Fibroblast of skin of scalp (primary cell): ENCODE measurements around the gene YJEFN3.
A peak's percentile ranks its signal among the peaks of the same experiment; 100 is the strongest.

ENCODE experiments used
- DNase-seq: peaks from one replicate; pipeline ENCODE4 v3.0.0-alpha.2; 2013

YJEFN3 gene

DNA sequence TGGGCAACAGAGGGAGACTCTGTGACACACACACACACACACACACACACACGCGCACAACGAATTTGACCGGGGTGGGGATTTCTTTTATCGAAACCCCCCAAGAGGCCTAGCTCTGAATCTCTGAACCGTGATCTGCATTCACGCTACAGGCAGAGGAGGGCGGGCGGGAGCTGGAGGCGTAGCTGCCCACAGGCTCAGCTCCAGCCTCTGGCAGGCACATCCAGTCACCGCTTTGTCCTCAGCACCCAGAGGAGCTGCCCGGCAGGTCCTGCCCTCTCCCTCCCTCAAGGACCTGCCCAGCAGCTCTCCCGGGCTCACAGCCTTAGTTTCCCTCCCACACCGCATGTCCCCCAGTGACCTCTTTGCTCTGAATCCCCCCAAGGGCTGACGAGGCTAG is 29.3 kb downstream of the YJEFN3 start:
- DNase-seq, result no peak

DNA sequence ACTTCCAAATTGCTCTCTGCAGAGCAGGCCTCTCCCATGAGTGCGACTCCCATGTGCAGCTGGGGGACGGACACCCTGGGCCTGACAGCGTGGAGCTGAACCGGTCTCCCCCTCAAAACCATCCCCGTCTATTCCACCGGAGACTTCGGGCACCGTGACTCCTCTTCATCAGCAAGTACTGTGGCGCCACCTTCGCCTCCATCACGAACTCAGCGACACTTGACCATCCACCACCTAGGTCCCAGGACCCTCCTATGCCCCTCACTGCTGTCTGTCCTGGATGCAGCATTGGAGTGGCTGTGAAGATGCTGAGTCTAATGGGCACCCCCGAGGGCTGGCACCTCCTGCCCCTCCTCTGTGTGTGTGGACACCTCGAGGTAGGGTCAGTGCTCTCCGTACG is 29.9 kb downstream of the YJEFN3 start:
- no peak for DNase-seq

DNA sequence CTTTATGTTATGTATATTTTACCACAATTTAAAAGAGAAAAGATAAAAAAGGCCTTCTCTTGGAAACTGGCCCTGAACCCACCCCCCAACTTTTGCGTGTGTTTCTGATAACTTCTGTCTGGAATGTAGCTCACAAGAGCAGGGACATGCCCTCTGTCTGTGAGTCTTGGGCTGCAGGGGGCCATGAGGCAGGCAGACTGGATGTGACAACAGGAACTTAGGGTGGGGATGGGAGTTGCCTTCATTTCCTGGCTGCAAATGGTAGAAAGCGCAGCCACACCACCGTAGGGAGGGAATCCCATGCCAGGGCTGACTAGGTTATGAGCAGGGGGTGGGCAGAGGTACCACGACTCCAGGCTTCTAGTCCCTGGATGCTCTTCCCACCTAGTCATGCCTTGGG is 31.2 kb downstream of the YJEFN3 start:
- DNase-seq, result peak; percentile 22

DNA sequence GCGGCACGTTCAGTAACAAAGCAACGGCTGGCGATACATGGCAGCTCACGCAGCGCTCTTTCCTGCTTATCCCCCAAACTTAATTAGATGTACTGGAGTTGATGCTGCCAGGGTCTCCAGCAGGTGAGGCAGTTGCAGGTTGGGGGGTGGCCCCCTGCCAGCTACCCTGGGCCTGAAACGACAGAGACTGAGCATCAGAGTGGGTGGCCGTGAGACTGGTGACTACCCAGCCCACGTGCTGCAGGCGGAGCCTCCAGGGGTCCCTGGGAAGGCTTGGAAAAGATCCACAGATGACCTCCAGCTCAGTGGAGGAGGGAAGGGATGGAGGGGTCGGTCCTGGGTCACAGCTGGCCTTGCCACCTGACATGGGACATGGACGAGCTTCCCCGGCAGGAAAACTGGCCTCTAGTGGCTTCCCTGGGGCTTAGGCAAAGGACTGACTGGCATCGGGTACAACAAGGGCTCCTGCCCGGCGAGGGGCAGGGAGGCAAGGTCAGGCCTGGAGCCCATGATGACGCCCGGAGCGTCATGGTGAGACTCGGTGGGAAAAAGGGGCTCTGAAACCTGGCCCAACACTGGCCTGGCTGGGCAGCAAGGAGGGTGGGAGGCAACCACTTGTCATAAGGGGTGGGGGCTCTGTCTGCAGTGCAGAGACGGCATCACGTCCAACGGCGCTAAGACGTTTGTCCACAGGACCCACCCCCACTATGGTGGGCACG is 33.4 kb downstream of the YJEFN3 start:
- DNase-seq, result no peak

DNA sequence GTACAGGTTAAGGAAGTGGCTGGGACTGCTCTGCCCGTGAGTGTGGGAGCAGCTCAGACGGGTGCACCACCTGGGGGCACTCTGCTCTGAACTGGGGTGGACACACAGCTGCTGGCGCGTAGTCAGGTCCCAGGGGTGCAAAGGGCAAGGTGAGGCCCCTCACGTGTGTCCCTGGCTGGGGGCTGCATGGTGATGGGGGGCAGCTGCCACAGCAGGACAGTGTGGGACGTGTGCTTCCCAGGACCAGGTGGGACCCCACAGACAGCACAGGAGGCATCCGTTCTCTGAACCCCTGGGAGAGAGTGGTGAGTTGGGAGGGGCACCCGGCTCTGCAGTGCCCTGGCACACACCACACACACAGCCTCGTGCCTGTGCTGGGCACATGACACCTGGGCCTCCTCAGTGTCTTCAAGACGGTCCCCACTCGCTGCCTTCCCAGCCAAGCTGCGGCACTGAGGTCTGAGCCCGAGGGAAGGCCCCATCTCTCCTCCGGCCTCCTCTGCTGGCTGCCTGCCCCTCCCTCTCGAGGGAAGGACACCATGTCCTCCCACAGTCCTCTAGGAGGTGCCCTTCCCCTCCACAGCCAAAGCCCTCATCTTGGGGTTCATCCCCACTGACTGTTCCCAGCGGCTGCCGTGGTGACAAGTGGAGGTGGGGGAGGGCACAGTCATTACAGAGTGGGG is 34.1 kb downstream of the YJEFN3 start:
- DNase-seq, result no peak

DNA sequence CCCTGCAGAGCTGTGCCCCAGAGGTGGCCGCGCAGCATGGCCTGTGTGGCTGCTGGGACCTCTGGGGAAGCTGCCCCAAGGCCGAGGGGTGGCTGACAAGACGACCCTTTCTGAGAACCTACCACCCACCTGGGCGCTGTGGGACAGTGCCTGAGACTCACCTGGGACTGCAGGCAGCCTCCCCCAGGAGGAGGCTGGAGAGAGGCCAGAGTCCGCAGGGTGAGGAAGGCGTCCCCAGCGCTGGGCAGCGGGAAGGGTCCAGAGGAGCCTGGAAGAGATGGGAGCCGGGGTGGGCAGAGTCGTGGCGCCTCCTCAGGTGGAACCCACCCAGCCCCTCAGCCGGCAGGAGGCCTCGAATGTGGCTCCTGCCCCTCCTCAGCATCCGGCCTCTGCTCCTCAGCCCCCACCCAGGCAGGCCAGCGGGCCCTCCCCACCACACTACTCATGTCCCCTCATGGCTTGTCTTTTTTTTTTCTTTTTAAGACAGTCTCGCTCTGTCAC is 34.7 kb downstream of the YJEFN3 start:
- DNase-seq, result no peak

DNA sequence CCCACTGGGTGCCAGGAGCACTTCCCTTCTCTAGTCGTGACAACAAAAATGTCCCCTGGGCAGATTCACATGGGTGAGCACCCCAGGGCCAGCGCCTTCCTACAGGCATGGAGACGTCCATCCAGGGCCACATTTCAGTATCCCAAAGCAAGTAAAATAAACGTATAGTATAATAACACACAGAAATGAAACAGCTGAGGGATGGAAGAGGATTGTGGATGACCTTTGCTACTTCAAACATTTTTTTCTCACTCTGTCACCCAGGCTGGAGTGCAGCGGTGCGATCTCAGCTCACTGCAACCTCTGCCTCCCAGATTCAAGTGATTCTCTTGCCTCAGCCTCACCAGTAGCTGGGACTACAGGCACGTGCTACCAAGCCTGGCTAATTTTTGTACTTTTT is 37.6 kb downstream of the YJEFN3 start:
- no peak for DNase-seq

DNA sequence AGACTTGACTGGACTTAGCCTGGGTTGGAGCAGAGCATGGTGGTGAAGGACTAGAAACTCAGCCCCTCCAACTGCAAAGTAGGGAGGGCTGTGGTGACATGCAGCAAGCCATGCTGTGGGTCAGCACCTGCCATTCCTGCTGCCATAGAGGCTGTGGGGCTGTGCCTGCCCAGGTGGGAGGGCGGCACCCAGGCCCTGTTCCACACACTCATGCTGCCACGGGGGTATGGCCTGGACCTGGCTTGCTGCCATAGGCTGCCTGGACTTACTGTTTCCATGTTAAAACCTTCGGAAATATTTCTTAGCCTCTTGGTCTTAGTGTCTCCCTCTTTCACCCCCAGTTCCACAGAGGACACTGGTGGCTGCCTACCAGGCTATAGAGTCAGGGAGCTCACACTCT is 38.7 kb downstream of the YJEFN3 start:
- DNase-seq, result no peak

DNA sequence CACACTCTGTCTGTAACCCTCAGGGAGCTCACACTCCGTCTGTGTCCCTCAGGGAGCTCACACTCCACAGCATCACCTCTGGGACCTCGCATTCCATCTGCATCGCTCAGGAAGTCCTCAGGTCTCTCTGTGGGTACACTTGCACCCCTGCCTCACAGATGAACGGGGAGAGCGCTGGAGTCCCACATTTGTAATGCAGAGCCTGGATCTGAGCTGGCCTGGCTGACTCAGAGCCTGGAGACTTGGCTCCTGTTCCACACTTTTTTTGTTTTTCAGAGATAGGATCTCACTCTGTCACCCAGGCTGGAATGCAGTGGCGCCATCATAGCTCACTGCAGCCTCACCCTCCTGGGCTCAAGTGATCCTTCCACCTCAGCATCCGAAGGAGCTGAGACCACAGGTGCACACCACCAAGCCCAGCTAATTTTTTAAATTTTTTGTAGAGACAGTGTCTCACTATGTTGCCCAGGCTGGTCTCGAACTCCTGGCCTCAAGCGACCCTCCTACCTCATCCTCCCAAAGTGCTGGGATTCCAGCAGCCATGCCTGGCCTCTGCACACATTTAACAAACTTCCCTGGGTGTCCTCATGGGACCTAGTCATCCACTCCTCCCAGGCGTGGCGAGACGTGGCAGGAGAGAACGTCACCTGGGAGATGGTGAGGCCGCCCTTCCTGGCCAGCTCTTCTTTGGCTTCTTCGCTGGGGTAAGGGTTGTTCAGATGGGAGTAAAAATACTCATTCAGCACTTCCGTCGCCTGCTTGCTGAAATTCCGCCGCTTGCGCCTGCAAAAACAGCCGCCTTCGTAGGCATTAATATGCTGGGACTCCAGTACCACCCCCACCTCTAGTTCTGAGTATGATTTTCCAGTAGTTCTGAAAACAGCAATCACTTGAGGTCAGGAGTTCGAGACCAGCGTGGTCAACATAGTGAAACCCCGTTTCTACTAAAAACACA is 40.4 kb downstream of the YJEFN3 start:
- DNase-seq, result no peak

DNA sequence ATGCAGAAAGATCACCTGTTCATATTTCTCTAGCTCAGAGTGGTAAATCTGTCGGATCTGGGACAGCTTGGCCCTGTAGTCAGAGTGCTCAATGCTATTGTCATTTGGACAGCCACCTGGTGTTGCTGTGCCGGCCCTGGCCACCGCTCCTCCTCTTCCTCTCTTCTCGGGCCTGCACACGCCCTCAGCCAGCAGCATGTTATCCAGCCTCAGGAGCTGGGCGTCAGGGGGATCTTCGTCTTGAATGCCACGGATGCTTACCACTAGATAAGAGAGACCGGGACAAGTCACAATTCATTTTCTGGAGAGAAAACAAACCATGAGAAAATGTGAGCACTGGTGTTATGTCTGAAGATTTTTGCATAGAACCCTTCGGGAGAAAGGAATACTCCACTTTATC is 41.9 kb downstream of the YJEFN3 start:
- no peak for DNase-seq

DNA sequence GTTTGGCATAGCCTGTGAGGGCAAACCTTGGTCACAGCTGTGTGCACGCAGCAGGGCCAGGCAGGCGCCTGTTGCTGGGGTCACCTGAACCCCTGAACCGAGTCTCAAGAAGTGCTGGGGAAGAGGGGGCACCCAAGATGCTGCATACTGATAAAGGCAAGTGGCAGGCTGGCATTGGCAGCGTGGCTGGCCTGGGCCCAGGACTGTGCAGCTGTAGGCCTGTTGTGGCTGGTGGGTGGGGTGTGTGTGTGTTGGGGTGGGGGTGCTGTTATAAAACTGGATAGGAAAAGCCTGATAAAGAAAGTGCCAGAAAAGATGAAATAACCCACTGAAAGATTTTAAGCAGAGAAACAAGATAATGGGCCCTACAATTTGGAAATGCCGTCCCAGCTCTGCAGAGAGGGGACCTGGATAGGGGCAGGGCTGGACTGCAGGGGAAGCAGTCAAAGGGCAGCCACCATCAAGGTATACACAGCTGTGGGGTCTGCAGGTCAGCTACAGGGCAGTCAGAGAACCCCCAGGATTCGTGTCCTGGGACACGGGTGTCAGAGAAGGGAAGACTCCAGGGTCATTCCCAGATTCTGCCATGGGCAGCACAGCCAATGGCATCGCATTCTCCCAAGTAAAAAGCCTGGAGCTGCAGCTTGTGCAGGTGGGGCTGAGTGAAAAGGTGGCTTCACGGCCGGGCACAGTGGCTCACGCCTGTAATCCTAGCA is 42.5 kb downstream of the YJEFN3 start:
- no peak for DNase-seq

DNA sequence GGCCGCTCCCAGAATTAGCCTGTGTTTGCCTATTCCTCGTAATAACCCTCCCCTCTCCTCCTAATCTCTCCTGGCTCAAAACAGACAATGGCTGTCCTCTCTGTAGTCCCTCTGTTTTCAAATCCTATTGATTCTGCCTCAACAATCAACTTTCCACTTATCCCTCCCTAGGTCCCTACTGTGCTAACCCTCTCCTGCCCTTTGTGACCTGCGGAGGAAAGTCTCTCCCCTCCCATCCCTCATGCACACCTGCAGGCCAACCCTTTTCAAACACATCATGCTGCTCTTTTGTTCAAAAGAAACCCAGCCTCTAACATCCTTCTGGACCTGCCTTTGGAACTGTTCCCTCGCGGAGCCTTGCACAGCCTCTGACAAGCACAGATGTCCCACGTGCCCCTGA is 46.7 kb downstream of the YJEFN3 start:
- no peak for DNase-seq

DNA sequence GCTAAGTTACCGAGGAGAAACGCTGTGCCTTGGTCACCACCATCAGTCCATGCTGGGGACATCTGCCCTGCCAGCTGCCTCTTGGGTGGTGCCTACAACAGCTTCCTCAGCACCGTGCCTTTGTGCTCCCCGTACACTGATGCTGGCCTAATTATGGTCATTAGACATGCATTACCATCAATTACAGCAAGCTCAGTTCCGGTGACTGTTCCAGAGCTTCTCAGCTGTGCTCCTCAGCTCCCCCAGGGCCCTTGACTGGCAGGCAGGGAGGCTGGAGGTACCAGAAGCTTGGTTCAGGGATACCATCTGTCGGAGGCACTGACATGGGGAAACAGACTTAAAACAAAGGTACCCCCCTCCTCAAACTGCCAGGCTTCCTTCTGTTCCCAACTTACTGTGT is 49.5 kb downstream of the YJEFN3 start:
- DNase-seq, result no peak

DNA sequence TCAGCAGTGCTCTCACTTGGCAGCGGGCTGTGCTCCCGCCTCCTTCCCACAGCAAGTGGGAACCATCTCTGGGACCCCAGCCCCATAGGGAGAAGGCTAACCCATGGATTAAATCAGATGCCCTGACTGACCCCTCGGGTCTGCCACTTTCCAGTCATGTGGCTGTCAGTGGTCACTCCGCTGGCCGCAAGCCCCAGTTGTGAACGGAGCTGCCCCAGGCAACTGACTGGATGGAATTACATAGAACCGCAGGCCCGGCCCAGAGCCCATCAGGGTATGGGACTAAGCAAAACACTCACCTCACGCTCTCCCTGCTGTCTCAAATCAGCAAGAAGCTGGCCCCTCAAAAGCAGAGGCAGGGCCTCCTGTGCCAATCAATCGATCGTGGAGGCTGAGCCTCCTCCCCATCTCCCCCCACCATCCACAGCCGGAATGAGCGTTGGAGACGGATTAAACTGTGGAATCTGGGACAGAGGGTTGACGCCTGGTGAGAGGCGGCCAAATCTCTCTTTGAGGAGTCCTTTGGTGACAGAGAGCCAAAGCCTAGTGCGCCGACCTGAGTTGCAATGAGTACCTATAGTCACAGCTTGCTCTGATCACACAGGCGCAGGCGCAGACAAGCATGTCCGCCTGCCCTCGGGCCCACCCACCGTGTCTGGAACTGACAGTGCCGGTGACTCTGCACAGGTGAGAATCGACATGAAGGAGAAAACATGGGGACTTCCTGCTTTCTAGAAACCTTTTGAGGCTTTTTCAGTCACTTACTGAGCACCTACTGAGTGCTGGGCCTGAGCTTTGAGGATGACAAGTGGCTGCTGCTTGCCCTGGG is 51.0 kb downstream of the YJEFN3 start:
- no peak for DNase-seq

DNA sequence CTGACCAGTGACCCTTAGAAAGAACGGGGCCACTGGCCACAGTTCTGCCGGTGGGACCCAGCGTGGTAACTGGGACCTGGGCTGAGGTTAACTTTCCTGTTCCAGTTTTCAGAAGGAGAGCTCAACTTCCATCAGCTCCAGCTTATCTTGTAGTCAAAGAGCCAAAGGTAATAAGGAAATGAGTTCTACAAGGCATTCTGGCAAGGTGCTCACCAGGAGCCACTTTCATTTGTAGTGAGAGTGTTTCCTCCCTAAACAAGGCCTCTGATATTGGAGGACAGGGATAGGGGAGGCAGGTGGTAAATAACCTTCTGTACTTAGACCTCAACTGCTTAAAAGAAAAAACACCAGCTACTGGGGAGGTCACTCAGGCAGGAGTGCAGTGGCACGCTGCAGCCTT is 51.7 kb downstream of the YJEFN3 start:
- no peak for DNase-seq

DNA sequence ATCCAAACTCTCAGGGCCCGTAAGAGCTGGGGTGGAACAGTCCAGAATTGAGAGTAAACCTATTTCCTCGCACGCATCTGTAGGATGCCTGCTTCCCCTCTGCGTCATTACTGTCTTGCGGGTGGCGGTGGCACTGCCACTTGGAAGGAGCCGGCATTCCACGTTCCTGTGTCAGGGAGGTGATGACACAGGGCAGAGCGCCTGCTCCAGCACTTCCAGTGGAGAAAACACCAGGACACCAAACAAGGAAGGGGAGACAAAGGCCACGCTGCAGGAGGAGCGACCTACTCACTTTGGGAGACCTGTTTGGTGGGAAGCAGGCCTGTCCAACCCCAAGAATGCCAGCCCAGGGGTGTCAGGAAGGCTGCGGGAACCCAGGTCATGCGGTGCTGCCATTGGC is 52.7 kb downstream of the YJEFN3 start:
- no peak for DNase-seq

DNA sequence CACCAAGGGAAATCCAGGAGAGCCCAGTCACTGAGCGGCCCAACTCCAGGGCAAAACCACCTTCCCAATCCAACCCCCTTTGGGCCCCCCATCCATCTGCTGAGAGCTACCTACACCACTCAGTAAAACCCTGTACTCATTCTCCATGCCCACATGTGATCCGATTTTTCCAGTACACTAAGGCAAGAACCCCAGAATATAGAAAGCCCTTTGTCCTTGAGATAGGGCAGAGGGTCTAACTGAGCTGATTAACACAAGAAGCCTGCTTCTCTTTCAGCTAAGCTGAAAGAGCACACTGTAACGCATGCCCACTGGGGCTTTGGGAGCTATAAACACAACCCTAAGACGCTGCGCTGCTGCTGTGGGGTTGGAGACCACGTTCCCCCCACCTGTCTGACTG is 53.8 kb downstream of the YJEFN3 start:
- DNase-seq, result no peak

DNA sequence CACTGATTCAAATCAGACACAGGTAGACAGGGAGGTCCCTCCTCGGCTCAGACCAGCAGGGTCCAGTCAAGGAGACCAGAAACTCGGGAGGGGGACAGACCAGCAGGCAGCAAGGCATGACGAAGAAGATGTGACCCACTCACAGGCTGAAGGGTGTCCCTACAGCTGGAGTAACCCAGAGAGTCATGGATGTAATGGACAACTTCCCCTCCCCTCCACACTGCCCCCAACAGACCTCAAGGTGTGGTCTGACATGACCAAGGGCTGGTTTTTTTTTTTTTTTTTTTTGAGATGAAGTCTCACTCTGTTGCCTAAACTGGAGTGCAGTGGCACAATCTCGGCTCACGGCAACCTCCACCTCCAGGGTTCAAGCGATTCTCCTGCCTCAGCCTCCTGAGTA is 55.6 kb downstream of the YJEFN3 start:
- no peak for DNase-seq
